ENCODE data around the gene FGFRL1. TPM values are rescaled to one million over a fixed set of nuclear protein-coding genes. Genes with fewer than 3 reads are reported as not detected.

Gene FGFRL1
- total and polyA plus RNA-seq, 2 of the 13 experiments (the other 11 are each of a cell fraction or from before 2014, with no cell fraction given) = 19.1 to 30.6 TPM

DNA sequence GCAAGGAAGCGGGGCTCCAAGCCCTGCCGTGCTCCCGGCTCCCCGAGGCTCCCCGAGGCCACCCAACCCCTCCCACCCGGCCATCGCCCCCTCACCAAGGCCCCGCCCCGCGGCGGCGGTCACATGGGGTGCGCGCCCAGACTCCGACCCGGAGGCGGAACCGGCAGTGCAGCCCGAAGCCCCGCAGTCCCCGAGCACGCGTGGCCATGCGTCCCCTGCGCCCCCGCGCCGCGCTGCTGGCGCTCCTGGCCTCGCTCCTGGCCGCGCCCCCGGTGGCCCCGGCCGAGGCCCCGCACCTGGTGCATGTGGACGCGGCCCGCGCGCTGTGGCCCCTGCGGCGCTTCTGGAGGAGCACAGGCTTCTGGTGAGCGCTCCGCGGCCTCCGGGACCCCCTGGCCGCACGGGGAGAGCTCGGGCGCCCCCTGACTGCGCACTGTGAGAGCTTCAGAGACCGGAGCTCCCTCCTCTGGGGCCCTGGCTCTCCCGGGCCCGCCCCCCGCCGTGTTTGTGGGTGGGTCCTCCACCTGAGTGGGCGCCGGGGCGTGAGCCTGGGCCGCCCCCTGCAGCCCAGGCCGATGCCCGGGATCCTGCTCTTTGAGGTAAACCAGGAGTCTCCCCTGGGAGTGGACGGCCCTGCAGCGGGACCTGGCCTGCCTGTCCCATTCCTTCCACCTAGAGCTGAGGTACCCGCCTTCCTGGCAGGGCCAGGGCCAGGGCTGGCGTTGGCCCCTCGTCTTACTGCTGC, 24.4 kb upstream of the FGFRL1 start, which contains the start of gene IDUA (continued):
- TF ChIP-seq ZNF276 (CRISPR knock-in tag; IDR thresholded peaks at IDR 0.05; ENCODE audit: low read depth) (0 out of 2 replicates have a peak, but pooled peaks have one; percentile 32), CENPX (CRISPR knock-in tag; IDR thresholded peaks at IDR 0.05) (no peak), ZNF451 (CRISPR knock-in tag; IDR thresholded peaks at IDR 0.05) (peak; percentile 50; the same call in 1 of the 2 replicates), HIVEP1 (CRISPR knock-in tag; IDR thresholded peaks at IDR 0.05) (0 out of 2 replicates have a peak, but pooled peaks have one; percentile 61), POGZ (CRISPR knock-in tag; IDR thresholded peaks at IDR 0.05) (0 out of 2 replicates have a peak, but pooled peaks have one; percentile 38), EP300 (IDR thresholded peaks at IDR 0.05; ENCODE audit: low read depth in 2 of 2, low read length in 2 of 2) (0 out of 4 replicates have a peak, but pooled peaks of 1 of the 2 experiments have one; percentile 14), EP300 (CRISPR knock-in tag; IDR thresholded peaks at IDR 0.05; ENCODE audit: borderline replicate concordance) (no peak), ZFP1 (CRISPR knock-in tag; IDR thresholded peaks at IDR 0.05) (no peak), AFF4 (CRISPR knock-in tag; IDR thresholded peaks at IDR 0.05) (no peak), KAT2B (IDR thresholded peaks at IDR 0.05; ENCODE audit: borderline replicate concordance, low read depth, low read length) (no peak), PHF21A (CRISPR knock-in tag; IDR thresholded peaks at IDR 0.05) (peak; percentile 17), ZNF670 (CRISPR knock-in tag; IDR thresholded peaks at IDR 0.05; ENCODE audit: borderline replicate concordance) (peak; percentile 56; the same call in 1 of the 2 replicates), ZNF761 (CRISPR knock-in tag; conservative IDR thresholded peaks at IDR 0.05) (0 out of 2 replicates have a peak, but pooled peaks have one; percentile 78), HNRNPLL (IDR thresholded peaks at IDR 0.05; ENCODE audit: low read depth, low read length, poor library complexity, severe bottlenecking) (peak; percentile 78), MYC (CRISPR knock-in tag; IDR thresholded peaks at IDR 0.05; ENCODE audit: borderline replicate concordance) (peak; percentile 31), ZNF569 (CRISPR knock-in tag; IDR thresholded peaks at IDR 0.05; ENCODE audit: borderline replicate concordance) (no peak), ZNF773 (CRISPR knock-in tag; IDR thresholded peaks at IDR 0.05; ENCODE audit: borderline replicate concordance) (0 out of 2 replicates have a peak, but pooled peaks have one; percentile 71), ZNF382 (CRISPR knock-in tag; IDR thresholded peaks at IDR 0.05; ENCODE audit: borderline replicate concordance) (no peak), PAF1 (CRISPR knock-in tag; IDR thresholded peaks at IDR 0.05) (peak; percentile 37; the same call in 1 of the 2 replicates), ZFP82 (CRISPR knock-in tag; IDR thresholded peaks at IDR 0.05; ENCODE audit: borderline replicate concordance) (0 out of 2 replicates have a peak, but pooled peaks have one; percentile 54), PAWR (CRISPR knock-in tag; IDR thresholded peaks at IDR 0.05; ENCODE audit: borderline replicate concordance) (0 out of 2 replicates have a peak, but pooled peaks have one; percentile 81), ZNF180 (CRISPR knock-in tag; IDR thresholded peaks at IDR 0.05; ENCODE audit: borderline replicate concordance, low read depth) (no peak)
- TF ChIP-seq, protein P1, sequence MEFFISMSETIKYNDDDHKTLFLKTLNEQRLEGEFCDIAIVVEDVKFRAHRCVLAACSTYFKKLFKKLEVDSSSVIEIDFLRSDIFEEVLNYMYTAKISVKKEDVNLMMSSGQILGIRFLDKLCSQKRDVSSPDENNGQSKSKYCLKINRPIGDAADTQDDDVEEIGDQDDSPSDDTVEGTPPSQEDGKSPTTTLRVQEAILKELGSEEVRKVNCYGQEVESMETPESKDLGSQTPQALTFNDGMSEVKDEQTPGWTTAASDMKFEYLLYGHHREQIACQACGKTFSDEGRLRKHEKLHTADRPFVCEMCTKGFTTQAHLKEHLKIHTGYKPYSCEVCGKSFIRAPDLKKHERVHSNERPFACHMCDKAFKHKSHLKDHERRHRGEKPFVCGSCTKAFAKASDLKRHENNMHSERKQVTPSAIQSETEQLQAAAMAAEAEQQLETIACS (CRISPR knock-in tag; IDR thresholded peaks at IDR 0.05) = 0 out of 2 replicates have a peak, but pooled peaks have one; percentile 7

All from HepG2 (cell line).